H1 (cell line): Measurements from ENCODE around the gene F11R. TPM values are rescaled to one million over a fixed set of nuclear protein-coding genes. Genes with fewer than 3 reads are reported as not detected.
A peak's percentile ranks its signal among the peaks of the same experiment; 100 is the strongest.

ENCODE experiments used
- BRCA1 ChIP-seq: IDR thresholded peaks from 2 replicates; pipeline ENCODE4 v1.6.1; 2012; ENCODE audit warnings: low read depth, low read length, improper control_type of control experiment
- CTCF ChIP-seq, 3 experiments: IDR thresholded peaks; 1 replicate in 2 of 3; 2 replicates in 1 of 3; pipeline versions ENCODE4 v1.5.1 to v1.6.1; 2011; ENCODE audit warnings: low read length in 3 of 3, mild to moderate bottlenecking in 3 of 3, inconsistent platforms in 2 of 3, low read depth in 1 of 3, moderate library complexity in 1 of 3; ENCODE audit not compliant: insufficient read depth in 1 of 3; ENCODE audit errors: control extremely low read depth in 1 of 3
- SRF ChIP-seq: IDR thresholded peaks from 2 replicates; pipeline ENCODE4 v1.6.1; 2011; ENCODE audit warnings: mild to moderate bottlenecking, low read depth, low read length, moderate library complexity
- SUZ12 ChIP-seq: fragments of 200-600 bp; sonication (generic); IDR thresholded peaks from 2 replicates; pipeline ENCODE4 v1.6.1; 2012; ENCODE audit warnings: mild to moderate bottlenecking, inconsistent platforms, low read length, moderate library complexity, mixed read lengths
- TAF1 ChIP-seq: IDR thresholded peaks from 2 replicates; pipeline ENCODE4 v1.6.1; 2011; ENCODE audit warnings: mild to moderate bottlenecking, low read depth, low read length
- polyA plus RNA-seq, 7 experiments: library from polyadenylated mRNA; depleted of rRNA in 3 of 7; stranded (reverse) in 5 of 7; unstranded in 2 of 7; fragments of >200 nt in 5 of 7; fragments of 200-250 nt in 2 of 7; gene quantifications; 1 replicate in 5 of 7; 2 replicates in 1 of 7; 4 replicates in 1 of 7; pipeline versions ENCODE4 v1.2.1 to v1.2.3, GENCODE V29; 2011 to 2013; ENCODE audit warnings: missing spikeins in 2 of 7, mixed read lengths in 2 of 7
- total RNA-seq: library from RNA; stranded (reverse); fragmentation: NEBNext Ultra II Directional; extraction: Animal tissue kit (Norgen Biotek cat#: 25700); gene quantifications from 2 replicates; pipeline ENCODE4 v1.2.1, GENCODE V29; 2021

F11R gene
- total and polyA plus RNA-seq, 2 of the 8 experiments (the other 6 are each of a cell fraction or from before 2014, with no cell fraction given) = 159 to 200 TPM

GRCh38 chr1:161020509-161021164, at the start of gene F11R (continued):
- peak in 2 of 3 experiments; percentile 28 to 45; a peak in 2 of 4 replicates for TF ChIP-seq CTCF (IDR thresholded peaks at IDR 0.05; ENCODE audit: control extremely low read depth in 1 of 3, insufficient read depth in 1 of 3, low read depth in 1 of 3, low read length in 3 of 3)
- no peak for TF ChIP-seq SUZ12
- TF ChIP-seq BRCA1 = no peak
- TF ChIP-seq TAF1 = peak; percentile 79
- no peak for TF ChIP-seq SRF
